Naive B cell (primary cell): ENCODE data around the gene DPEP3. TPM values are rescaled to one million over a fixed set of nuclear protein-coding genes. Genes with fewer than 3 reads are reported as not detected.

ENCODE experiments used
- polyA plus RNA-seq, 6 donors: library from polyadenylated mRNA; unstranded; fragments of 300-500 nt; fragmentation: Illumina TruSeq; gene quantifications; one replicate each; pipeline ENCODE4 v1.2.3, GENCODE V29; 2021; ENCODE audit warnings: low read depth in 6 of 6

DPEP3 gene
- polyA plus RNA-seq, 6 donors from 2014 or later: 0.44 to 0.83 (median 0.55) TPM; not detected in 2

Other genes with a start within 250 kb of the DPEP3 start
- gene RANBP10, start 173.9 kb downstream of the DPEP3 start, polyA plus RNA-seq: 10 to 100 TPM in 5 of 6 donors, 1 to 10 TPM in 1; 5.2 to 23.0 (median 11.7) TPM
- not detected for gene TSNAXIP1, start 173.6 kb downstream of the DPEP3 start, polyA plus RNA-seq
- gene THAP11, start 138.2 kb downstream of the DPEP3 start, polyA plus RNA-seq: 100 to 1,000 TPM in 5 of 6 donors, 10 to 100 TPM in 1; 83.6 to 113 (median 105) TPM
- 100 to 1,000 TPM; 126 to 148 (median 131) TPM for gene NUTF2, start 133.6 kb downstream of the DPEP3 start, polyA plus RNA-seq
- gene CENPT, start 132.8 kb downstream of the DPEP3 start, polyA plus RNA-seq: 10 to 100 TPM in 3 of 6 donors, 1 to 10 TPM in 3; 7.6 to 15.1 (median 9.2) TPM
- 10 to 100 TPM in 5 of 6 donors, 1 to 10 TPM in 1; 6.7 to 28.6 (median 20.2) TPM for gene EDC4, start 107.4 kb downstream of the DPEP3 start, polyA plus RNA-seq
- gene NRN1L, start 95.6 kb downstream of the DPEP3 start, polyA plus RNA-seq: under 1 TPM in 2 of 6 donors, not detected in 4; 0.64 to 0.90 TPM
- 10 to 100 TPM; 14.2 to 24.4 (median 17.4) TPM for gene PSKH1, start 87.2 kb downstream of the DPEP3 start, polyA plus RNA-seq
- gene CTRL, start 48.6 kb downstream of the DPEP3 start, polyA plus RNA-seq: 1 to 10 TPM in 4 of 6 donors, under 1 TPM in 2; 0.65 to 3.2 (median 1.3) TPM
- gene PSMB10, start 43.6 kb downstream of the DPEP3 start, polyA plus RNA-seq: 100 to 1,000 TPM; 398 to 770 (median 477) TPM
- 1 to 10 TPM in 2 of 6 donors, under 1 TPM in 2, not detected in 2; 0.30 to 4.2 (median 0.93) TPM for gene LCAT, start 36.4 kb downstream of the DPEP3 start, polyA plus RNA-seq
- gene SLC12A4, start 11.9 kb downstream of the DPEP3 start, polyA plus RNA-seq: 1 to 10 TPM; 2.8 to 5.4 (median 3.7) TPM
- gene DPEP2, start 19.0 kb upstream of the DPEP3 start, polyA plus RNA-seq: 100 to 1,000 TPM in 1 of 6 donors, 10 to 100 TPM in 5; 57.3 to 125 (median 75.1) TPM
- under 1 TPM in 1 of 6 donors, not detected in 5; 0.45 TPM for gene DPEP2NB, start 35.4 kb upstream of the DPEP3 start, polyA plus RNA-seq
- 10 to 100 TPM; 39.8 to 71.5 (median 48.8) TPM for gene DDX28, start 42.7 kb upstream of the DPEP3 start, polyA plus RNA-seq
- 10 to 100 TPM; 36.8 to 51.8 (median 49.9) TPM for gene DUS2, start 42.8 kb upstream of the DPEP3 start, polyA plus RNA-seq
- gene NFATC3, start 104.9 kb upstream of the DPEP3 start, polyA plus RNA-seq: 100 to 1,000 TPM in 2 of 6 donors, 10 to 100 TPM in 4; 74.8 to 147 (median 96.7) TPM